ENCODE data around the gene SMOC1.

SMOC1 gene

GRCh38 chr14:69879175-69880043 lies at the start of gene SMOC1:
Gene SMOC1 (plus strand): TSS chr14:69879416. CDS start chr14:69879679, 263 bp downstream.
- DNase-seq (ENCODE audit: low read depth in 4 of 4, low spot score in 1 of 4), result peak in 2 of 4 experiments; percentile 21 to 31

DNA sequence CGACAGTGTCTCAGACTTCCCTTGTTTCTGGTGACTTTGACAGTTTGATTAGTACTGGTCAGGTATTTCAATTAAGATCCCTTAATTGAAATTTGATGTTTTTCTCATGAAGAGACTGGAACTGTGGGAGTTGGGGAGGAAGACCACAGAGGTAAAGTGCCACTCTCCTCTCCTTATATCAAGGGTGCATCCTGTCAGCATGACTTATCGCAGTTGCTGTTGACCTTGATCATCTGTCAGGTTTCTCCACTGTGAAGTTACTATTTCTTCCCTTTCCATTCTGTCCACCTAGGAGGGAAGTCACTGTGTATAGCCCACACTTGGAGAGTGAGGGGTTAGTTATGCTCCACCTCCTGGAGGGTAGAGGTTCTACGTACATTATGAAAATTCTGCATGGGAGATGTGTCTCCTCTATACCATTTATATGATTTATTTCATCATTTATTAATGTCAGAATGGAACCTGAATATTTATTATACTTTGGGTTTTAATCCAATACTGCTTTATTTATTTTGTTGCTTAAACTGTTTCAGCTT lies 40.3 kb upstream of the SMOC1 start:
- DNase-seq (ENCODE audit: low read depth in 4 of 4, low spot score in 1 of 4), result no peak

DNA sequence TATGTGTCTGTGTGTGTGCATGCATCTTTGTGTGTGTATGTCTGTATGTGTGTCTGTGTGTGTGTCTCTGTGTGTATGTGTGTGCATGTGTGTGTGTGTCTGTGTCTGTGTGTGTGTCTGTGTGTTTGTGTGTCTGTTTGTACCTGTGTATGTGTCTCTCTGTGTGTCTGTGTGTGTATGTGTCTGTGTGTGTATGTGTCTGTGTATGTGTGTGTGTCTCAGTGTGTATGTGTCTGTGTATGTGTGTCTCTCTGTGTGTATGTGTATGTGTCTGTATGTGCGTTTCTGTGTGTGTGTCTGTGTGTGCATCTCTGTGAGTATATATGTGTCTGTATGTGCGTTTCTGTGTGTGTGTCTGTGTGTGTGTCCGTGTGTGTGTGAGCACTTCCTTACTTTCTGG lies 39.6 kb upstream of the SMOC1 start:
- no peak for DNase-seq (ENCODE audit: low read depth in 4 of 4, low spot score in 1 of 4)

DNA sequence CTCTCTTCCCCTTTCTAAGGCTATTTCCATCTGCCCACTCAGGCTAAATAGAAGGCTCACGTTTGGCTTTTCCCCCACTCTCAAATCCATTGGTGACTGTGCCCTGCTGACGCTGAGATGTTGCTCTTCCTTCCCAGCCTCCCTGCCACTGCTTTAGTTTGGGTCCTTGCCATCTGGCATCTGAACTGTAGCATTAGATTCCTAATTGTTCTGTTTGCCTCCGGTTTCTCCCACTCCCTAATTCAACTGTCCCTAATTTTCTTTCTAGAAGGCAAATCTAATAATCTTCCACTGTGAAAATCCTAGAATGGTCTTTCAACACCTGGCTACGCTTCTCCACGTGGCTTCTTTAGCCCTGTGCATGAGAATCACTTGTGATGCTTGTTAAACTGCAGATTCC lies 37.6 kb upstream of the SMOC1 start:
- no peak for DNase-seq (ENCODE audit: low read depth in 4 of 4, low spot score in 1 of 4)

- DNase-seq (ENCODE audit: low read depth in 4 of 4, low spot score in 1 of 4), result no peak
Measured at GRCh38 chr14:69842686-69843420, 36.4 kb upstream of the SMOC1 start.

- DNase-seq (ENCODE audit: low read depth in 4 of 4, low spot score in 1 of 4), result no peak
Measured at GRCh38 chr14:69844171-69844570, 35.0 kb upstream of the SMOC1 start.

GRCh38 chr14:69845050-69845581 lies 34.1 kb upstream of the SMOC1 start:
- no peak for DNase-seq (ENCODE audit: low read depth in 4 of 4, low spot score in 1 of 4)

DNA sequence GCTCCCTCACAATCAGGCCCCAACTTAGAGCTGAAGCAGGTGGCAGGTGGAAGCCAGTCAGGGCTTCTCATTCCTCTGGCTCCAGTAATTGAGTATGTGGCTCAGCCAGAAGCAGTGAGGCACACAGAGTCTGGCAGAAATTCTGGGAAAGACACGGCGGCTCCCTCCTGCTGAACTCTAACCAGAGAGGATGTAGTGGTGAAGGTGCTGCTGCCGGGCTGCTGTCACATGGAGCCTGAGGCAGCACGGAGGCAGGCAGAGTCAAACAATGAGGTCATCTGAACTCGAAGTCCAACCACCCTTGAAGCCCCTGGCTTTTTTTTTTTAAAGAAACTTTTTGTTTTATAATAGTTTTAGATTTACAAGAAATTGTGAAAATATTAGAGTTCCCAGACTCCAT lies 33.4 kb upstream of the SMOC1 start:
- DNase-seq (ENCODE audit: low read depth in 4 of 4, low spot score in 1 of 4), result no peak

DNA sequence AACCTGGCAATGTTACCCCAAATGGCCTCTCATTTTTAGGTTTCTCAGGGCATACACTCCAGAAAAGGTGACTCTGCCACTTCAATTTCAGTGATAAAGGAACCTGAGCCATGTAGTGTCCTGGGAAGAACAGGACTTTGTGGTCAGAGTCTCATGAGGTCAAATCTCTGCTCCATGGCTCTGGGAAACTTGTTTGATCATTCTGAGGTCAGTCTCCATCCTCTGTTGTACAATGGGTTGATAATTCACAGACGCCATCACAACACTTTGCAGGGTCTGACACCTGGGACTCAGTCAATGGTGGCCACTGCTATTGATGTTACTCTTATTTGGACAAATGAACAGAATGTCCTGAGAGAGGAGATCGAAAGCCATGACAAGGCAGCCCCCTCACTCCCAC lies 31.1 kb upstream of the SMOC1 start:
- no peak for DNase-seq (ENCODE audit: low read depth in 4 of 4, low spot score in 1 of 4)

- no peak for DNase-seq (ENCODE audit: low read depth in 4 of 4, low spot score in 1 of 4)
Measured at GRCh38 chr14:69848903-69849391, 30.3 kb upstream of the SMOC1 start.

DNA sequence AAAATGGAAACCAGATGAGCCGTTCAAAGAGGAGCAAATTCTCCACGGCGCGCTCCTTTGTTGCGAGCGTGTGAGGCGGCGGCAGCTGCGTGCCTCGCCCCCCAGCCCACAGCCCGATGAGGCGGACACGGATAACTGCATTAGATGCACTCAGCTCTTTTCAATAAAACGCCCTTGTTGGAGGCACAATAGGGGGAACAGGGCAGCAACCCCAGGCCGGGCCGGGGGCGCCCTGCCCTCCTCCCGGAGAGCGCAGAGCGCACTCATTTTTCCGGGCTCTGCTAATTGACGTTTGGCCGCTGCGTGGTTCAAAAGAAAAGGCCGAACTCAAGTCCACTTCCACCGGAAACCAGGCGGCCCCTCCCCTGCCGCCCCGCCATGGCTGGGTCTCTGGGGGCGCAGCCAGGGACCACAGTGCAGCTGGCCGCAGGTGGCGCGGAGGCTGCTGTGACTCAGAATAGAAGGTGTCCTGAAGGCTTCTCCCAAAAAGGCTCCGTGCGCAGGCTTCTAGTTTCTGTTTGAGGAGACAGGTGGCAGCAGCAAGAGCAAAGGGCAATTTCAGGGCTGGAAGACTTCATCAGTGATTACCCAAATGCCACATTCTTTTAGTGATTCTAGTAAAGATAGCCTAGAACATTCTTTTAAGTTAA lies 29.0 kb upstream of the SMOC1 start:
- DNase-seq (ENCODE audit: low read depth in 4 of 4, low spot score in 1 of 4), result no peak

DNA sequence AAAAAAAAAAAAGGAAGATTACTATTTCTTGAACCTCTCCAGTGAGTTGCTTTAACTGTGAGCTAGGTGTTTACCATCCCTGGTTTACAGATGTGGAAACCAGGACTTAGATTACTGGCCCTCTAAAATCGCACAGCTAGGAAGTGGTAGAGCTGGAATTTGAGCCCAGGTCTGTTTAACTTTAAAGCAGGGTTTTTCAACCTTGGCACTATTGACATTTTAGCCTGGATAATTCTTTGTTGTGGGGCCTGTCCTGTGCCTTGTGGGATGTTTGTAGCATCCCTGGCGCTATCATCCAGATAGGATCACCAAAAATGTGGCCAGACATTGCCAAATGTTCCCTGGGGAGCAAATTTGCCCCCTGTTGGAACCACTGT lies 28.5 kb upstream of the SMOC1 start:
- DNase-seq (ENCODE audit: low read depth in 4 of 4, low spot score in 1 of 4), result no peak

DNA sequence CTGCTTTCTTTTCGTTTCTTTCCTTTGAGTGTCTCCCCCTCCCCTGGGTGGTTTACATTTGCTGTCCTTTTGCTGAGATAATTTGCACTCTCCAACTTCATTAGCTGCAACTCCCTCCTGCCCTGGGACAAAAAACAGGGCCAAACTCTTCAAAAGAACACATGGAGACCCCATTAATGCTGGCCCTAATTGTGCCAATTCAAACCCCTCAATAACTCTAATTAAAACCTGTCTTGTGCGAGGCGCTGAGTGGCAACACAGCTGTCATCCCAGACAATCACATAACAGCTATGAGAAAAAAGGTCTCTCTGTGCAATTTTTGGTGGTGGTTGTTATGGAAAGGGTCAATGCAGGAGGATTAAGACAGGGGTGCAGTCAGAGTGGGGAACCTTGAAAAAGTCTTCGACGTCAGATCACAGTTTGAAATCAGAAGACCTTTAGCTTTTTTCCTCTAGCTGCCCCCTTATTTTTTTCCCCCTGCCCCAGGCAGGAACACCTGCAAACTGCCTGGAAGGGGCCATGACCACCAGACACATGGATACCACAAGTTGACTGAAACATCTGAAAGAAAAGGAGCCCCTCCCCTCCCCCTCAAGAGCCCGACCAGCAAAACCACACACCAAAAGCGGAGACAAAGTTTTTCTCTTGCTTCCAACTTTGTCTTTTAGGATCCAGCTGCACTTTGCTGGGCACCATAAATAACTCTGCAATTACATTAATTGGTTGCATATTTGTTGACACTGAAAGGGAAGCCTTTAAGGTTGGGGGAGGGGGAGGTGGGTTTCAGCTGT lies 26.5 kb upstream of the SMOC1 start:
- DNase-seq (ENCODE audit: low read depth in 4 of 4, low spot score in 1 of 4), result no peak

- DNase-seq (ENCODE audit: low read depth in 4 of 4, low spot score in 1 of 4), result no peak
Measured at GRCh38 chr14:69853774-69854173, 25.4 kb upstream of the SMOC1 start.

- DNase-seq (ENCODE audit: low read depth in 4 of 4, low spot score in 1 of 4), result no peak
Measured at GRCh38 chr14:69854598-69854997, 24.6 kb upstream of the SMOC1 start.

DNA sequence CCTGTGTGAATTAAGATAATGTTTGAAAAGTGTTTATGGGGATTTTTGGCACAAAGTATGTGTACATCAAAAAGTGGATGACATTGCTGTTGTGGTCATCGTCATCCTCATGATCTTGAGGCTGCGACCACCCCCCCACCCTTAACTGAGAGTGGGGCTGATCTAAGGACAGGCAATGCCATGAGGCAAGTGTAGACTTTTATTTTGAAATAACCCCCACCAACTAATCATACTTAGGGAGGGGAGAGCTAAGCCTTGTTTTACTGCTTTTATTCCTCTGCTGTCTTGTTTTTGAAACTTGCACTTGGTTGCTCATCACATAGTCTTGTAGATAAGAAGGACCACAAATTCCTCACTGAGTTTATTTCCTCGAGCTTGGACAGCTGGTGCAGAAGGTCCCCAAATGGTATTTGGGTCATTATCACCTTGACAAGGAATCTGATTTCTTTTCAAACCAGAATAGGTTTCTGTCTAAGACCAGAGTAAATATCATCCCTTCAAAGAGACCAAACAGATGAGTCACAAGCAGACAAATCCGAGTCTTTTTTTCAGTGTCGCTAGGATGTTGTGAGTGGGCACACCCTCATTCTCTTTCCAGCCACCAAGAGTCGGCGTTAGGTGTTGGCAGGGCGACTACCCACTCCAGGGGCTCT lies 23.9 kb upstream of the SMOC1 start:
- DNase-seq (ENCODE audit: low read depth in 4 of 4, low spot score in 1 of 4), result no peak

- no peak for DNase-seq (ENCODE audit: low read depth in 4 of 4, low spot score in 1 of 4)
Measured at GRCh38 chr14:69858801-69859200, 20.4 kb upstream of the SMOC1 start.

- DNase-seq (ENCODE audit: low read depth in 4 of 4, low spot score in 1 of 4), result no peak
Measured at GRCh38 chr14:69859591-69859990, 19.6 kb upstream of the SMOC1 start.

- no peak for DNase-seq (ENCODE audit: low read depth in 4 of 4, low spot score in 1 of 4)
Measured at GRCh38 chr14:69860221-69860620, 19.0 kb upstream of the SMOC1 start.

- DNase-seq (ENCODE audit: low read depth in 4 of 4, low spot score in 1 of 4), result no peak
Measured at GRCh38 chr14:69861025-69861569, 18.1 kb upstream of the SMOC1 start.
